Activated CD4-positive, alpha-beta T cell treated with anti-CD3 and anti-CD28 coated beads, Interleukin-2, amount 50 U/mL, for 1 hour (primary cell): ENCODE results near the gene CHRD.
A peak's percentile ranks its signal among the peaks of the same experiment; 100 is the strongest.

Experiments used
- DNase-seq: peaks from one replicate; pipeline ENCODE4 v3.0.0-alpha.2; 2020

The CHRD gene

GRCh38 chr3:184361932-184362667 is 17.8 kb upstream of the CHRD start:
- DNase-seq, result peak; percentile 24

DNA sequence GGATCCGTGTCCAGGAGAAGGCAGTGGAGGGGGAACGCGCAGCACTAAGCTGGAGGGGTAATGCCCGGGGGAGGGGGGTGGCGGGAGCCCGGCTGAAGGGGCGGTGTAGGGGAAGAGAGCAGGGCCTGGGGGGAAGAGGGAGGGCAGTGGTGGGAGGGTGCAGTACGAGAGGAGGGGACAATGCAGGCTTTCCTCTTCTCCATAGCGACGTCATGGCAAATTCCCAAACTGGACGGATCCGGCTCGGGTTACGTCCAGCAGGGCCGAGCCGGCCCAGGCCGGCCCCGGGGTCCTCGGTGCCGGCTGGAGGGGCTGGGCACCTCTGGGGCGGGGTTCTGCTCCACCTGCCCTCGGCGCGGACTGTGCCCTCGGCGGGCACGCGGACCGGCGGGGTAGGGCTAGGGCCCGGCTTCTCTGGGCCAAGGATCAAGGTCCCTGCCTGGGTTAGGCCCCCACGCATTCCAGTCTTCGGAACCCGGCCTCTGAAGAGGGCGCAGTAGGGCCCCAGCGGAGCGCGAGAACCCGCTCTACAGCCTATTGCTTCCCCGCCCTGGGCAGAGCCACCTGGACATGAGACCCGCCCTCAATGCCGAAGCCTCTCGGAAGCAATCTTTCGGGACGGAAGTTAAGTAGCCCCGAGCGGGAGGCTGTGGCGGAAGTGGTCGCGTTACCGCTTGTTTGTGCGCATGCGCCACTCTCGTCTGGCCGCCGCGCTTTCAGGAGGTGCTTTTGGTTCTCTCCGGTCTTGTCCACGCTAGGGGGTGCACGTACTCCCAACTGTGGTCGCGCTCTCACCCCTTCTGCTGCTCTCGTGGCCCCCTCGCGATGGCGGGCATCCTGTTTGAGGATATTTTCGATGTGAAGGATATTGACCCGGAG is 16.9 kb upstream of the CHRD start:
- peak; percentile 88 for DNase-seq

DNA sequence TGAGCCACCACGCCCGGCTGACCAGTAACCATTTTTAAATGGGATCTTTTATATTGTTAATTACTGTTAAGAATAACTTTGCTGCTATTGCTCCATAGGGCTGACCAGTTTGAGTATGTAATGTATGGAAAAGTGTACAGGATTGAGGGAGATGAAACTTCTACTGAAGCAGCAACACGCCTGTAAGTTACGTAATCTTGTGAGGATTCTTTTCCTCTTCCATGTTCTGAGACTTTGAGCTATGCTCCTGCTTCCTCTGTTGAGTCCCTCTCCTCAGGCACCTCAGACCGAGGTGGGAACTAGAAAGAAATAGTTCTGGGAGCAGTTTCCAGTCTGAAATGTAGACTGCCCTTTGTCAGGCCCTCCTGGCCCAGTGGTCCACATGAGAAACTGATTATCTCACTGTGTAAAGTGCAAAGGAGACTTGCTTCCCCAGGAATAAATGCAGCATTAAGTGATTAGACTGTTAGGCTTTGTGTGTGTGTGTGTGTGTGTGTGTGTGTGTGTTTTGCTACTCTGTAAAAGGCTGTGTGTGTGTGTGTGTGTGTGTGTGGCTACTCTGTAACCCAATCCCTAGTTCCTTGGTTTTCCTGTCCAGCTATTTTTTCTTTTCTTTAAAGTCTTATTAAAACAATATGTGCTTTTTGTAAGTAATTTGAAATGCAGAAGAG is 13.1 kb upstream of the CHRD start:
- DNase-seq, result no peak

GRCh38 chr3:184368116-184368515 is 11.7 kb upstream of the CHRD start:
- DNase-seq, result no peak

GRCh38 chr3:184368586-184369183 is 11.2 kb upstream of the CHRD start:
- DNase-seq, result no peak

DNA sequence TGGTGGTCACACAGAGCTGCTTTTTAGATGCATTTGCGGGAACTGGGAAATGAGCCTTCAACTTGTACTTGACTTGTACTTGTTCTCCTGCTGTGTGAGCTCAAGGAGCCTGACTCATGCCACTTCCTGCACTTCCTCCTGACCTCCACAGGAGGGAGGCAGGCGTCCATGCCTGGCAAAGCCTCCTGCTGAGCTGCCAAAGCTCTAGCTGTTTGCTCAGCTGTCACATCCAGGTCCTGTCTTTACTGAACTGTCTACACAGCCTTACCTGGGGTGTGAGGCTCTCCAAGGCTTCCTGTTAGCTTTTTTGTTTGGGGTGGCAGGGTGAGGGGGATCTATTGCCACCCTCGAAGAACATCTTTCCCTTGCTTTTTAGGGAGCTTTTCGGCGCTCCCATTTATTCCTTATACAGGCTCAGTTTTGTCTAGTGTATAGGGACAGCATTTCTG is 8.3 kb upstream of the CHRD start:
- peak; percentile 57 for DNase-seq

- no peak for DNase-seq
Observed at GRCh38 chr3:184372296-184372821, 7.5 kb upstream of the CHRD start.

DNA sequence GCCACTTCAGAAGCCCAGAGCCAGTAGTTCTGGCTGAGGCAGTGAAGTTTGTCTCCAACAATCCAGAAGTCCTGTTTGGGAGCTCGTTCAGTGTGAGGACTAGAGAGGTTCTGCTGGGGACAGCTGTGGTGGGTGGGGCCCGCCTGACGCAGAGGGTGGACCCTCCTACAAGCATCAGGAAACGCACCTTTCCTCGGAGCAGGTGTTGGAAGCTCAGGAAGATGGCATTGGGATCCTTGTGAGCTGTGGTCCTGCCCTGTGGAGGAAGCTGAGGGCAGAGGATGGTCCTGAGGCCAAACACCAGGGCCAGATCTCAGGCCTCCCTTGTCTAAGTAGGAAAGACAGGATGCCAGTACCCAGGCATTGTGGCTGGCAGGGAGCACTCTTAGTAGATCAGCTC is 6.9 kb upstream of the CHRD start:
- no peak for DNase-seq

GRCh38 chr3:184373422-184373821 is 6.4 kb upstream of the CHRD start:
- DNase-seq, result no peak

DNA sequence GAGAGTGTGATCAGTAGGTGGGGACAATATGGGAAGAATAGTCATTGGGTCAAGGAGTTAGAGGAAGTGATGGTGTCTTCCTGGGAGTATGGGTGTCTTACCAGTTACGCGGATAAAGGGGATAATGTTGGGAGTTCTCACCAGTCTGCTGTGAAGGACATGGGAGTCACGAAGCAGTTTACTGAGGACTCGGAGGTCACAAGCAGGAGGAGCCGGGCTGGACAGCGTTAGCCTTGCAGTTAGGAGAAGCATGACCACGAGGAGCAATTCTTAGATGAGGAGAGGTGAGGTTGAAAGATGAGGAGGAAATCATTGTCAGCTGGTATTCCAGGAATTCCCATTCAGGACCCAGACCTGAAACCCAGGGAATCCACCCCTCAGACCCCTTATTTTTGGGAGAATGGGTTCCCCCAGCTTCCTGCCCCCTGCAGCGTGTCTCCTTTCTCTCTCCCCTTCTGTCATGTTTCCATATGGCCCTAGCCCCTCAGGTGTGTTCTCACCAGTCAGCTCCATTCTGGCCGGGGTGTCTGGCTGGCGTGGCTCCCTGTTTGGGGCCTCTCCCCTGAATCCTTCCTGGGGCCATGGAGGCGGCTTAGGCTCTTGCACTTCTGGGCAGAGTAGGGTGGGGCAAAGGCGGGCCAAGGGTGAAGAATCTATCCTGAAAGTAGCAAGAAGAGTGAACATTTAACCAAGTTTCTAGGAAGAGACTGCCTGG is 4.0 kb upstream of the CHRD start:
- DNase-seq, result no peak

- no peak for DNase-seq
Observed at GRCh38 chr3:184377374-184377773, 2.5 kb upstream of the CHRD start.

- DNase-seq, result no peak
Observed at GRCh38 chr3:184377882-184378445, 1.9 kb upstream of the CHRD start, which contains the start of gene THPO. THPO (minus strand) TSS chr3:184378207; CDS start chr3:184376259, 1,948 bp downstream.

- DNase-seq, result no peak
Observed at GRCh38 chr3:184378651-184379357, 1.1 kb upstream of the CHRD start.

GRCh38 chr3:184380185-184380626 is 352 bp downstream of the CHRD start:
- DNase-seq, result peak; percentile 30

DNA sequence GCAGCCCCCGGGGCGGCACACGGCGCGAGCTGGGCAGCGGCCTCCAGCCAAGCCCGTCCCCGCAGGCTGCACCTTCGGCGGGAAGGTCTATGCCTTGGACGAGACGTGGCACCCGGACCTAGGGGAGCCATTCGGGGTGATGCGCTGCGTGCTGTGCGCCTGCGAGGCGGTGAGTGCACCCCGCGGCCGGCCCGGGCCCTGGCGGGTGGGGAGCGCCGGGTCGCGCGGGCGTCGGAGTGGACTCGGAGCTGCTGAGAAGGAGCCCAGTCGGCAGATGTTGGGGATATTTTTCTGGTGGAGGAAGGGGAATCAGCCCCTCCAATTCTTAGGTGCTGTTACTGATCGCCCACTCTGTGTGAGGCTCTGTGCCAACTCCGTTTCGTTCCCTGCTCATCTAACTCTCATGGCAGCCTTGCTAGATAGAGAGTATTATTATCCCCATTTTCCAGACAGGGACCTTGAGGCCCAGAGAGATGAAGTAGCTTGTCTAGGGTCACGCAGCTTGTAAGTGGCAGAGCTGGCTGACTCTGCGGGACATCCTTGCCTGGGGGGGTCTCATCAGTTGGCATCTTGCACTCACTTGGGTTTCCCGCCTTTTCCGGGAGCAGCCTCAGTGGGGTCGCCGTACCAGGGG is 890 bp downstream of the CHRD start:
- DNase-seq, result peak; percentile 16

DNA sequence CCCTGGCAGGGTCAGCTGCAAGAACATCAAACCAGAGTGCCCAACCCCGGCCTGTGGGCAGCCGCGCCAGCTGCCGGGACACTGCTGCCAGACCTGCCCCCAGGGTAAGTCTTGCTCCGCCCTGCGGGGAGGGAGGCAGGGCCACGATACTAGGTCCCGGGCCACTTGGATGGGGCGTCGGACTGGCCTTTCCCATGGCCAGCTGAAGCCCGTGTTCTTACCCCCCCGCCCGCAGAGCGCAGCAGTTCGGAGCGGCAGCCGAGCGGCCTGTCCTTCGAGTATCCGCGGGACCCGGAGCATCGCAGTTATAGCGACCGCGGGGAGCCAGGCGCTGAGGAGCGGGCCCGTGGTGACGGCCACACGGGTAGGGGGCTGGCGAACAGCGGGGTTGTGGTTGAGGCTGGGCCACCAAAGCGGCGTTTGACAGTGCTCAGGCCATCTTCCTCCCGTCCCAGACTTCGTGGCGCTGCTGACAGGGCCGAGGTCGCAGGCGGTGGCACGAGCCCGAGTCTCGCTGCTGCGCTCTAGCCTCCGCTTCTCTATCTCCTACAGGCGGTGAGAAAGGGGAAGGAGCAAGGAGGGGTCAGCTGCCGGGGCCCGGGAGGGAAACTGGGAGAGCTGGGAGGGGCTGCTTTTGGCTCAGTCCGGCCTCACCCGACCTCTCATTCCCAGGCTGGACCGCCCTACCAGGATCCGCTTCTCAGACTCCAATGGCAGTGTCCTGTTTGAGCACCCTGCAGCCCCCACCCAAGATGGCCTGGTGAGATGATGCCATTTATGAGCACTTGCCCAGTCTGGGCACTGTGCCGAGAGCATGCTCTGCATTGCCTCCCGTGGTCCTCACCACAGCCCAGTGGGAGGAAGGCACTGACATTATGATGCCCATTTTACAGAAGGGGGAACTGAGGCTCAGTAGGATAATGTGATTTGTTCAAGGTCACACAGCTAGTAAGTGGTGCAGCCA is 1.7 kb downstream of the CHRD start:
- no peak for DNase-seq

GRCh38 chr3:184382326-184383032 is 2.6 kb downstream of the CHRD start:
- no peak for DNase-seq

- DNase-seq, result no peak
Observed at GRCh38 chr3:184383033-184383740, 3.3 kb downstream of the CHRD start.
